HG03103 (cell line): Measurements from ENCODE around the gene SOX2.

Experiments used
- ATAC-seq: cut with Tn5 transposase; IDR thresholded peaks from one replicate; pipeline ENCODE4 v1.9.1; 2021; ENCODE audit warnings: low read depth; ENCODE audit not compliant: unreplicated experiment

SOX2 gene

DNA sequence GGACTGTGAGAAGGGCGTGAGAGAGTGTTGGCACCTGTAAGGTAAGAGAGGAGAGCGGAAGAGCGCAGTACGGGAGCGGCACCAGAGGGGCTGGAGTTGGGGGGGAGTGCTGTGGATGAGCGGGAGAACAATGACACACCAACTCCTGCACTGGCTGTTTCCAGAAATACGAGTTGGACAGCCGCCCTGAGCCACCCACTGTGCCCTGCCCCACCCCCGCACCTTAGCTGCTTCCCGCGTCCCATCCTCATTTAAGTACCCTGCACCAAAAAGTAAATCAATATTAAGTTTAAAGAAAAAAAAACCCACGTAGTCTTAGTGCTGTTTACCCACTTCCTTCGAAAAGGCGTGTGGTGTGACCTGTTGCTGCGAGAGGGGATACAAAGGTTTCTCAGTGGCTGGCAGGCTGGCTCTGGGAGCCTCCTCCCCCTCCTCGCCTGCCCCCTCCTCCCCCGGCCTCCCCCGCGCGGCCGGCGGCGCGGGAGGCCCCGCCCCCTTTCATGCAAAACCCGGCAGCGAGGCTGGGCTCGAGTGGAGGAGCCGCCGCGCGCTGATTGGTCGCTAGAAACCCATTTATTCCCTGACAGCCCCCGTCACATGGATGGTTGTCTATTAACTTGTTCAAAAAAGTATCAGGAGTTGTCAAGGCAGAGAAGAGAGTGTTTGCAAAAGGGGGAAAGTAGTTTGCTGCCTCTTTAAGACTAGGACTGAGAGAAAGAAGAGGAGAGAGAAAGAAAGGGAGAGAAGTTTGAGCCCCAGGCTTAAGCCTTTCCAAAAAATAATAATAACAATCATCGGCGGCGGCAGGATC, at the start of gene SOX2:
Gene SOX2, plus strand, starts transcription at position 601 of the 811 bp plus-strand sequence. CDS start 436 bp downstream, outside the sequence.
- ATAC-seq, result no peak

DNA sequence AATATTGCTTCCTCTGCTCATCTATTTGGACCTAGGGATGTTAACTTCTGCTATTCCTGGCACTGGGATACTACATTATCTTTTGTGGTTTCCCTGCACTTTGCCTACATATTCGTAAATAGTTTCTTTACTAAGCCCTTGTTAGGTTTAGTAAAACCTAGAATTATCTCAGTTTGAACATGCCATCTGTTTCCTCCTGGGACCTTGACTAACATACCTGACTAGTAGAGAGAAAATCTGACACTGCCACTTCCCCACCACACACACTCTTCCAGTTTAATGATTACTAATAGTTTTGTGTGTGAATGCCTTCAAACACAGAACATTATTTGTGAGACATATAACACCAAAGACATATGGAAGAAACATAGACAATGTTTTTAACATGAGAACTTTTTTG, 28.2 kb upstream of the SOX2 start:
- ATAC-seq, result no peak

DNA sequence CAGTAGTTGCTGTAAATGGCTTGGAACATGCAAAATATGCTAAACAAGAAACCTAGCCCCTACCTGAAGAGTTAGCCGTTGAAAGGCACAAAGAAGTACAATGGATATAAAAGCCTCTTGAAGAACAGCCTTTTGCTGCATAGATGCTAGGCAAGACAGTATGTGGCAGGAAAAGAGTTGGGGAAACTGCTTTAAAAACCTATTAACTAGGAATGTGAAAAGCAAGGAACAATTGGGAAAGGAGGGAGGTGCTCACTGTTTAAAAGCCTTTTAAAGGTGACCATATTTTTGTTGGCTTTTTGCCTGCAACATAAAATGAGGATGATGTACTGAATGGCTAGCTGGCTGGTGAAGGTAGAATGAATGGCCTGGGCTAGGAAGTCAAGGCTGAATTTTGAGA, 24.5 kb upstream of the SOX2 start:
- no peak for ATAC-seq

DNA sequence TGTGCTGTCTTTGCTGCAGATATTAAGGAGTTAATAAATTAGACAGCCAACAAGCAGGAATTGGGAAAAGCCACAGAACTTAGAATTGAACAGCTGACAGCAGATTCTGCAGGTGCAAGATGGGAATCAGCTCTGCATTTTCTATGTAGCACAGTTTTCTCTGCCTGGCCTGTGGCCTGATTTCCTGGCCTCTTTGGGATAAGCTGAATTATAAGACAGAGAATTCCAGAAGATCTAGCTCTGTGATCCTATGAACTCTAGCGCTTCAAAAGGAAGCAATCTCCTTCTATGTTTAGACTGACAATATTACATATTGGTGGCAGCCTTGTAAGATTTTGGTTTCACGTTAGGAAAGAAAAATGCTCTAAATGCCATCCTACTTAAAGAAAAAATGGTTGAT, 24.0 kb upstream of the SOX2 start:
- no peak for ATAC-seq

DNA sequence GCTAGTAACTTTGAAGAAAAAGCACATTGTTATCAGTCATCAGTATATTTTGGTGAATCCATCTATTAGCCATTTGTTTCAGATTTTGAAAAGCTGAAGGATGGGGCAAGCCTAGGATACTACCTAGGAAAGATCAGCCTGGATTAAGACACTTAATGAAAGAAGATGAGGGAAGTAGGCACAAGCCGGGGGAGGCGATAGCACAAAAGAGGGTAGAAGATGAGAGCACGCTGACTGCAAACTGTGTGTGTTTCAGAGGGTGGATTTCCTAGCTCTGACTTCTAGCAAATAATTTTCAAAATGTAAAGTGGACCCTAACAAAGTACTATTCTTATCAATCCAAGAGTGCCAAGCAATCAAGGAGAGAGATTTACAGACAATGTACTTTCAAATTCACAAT, 22.2 kb upstream of the SOX2 start:
- ATAC-seq, result no peak

DNA sequence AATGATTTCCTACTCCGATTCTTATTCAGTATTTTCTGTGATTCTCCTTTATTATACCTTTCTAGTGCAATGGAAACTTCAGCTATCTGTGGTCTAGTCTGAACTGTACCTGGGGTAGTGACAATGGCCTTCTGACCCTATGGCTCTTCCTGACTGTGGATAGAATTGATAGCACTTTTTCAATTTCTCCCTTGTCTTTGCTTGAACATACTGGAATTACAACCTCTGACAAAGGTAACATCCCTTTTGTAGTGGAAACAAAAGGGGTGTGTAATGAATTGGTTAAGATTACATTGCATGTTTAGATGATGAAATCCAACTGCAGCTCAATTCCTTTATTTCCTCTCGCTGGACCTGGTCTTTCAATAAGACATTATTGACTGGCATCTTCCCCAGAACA, 21.0 kb upstream of the SOX2 start:
- ATAC-seq, result no peak

DNA sequence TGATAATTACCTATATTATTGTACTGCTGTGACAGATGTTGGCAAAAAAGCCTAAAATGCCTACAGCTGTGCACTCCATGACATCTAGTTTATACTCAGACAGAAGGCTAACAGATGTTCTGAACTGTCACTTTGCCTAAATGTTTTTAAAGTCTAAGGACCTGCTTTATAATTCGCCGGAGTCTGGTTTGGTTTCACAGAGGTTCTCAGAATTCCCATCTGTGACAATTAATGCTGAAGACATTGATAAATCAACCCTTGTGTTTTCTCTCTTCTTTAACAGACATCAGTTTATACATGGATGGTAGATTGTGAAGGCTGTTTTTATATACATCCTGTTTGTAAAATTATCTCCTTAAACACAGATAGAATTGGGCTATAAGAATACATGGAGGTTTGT, 19.8 kb upstream of the SOX2 start:
- no peak for ATAC-seq

DNA sequence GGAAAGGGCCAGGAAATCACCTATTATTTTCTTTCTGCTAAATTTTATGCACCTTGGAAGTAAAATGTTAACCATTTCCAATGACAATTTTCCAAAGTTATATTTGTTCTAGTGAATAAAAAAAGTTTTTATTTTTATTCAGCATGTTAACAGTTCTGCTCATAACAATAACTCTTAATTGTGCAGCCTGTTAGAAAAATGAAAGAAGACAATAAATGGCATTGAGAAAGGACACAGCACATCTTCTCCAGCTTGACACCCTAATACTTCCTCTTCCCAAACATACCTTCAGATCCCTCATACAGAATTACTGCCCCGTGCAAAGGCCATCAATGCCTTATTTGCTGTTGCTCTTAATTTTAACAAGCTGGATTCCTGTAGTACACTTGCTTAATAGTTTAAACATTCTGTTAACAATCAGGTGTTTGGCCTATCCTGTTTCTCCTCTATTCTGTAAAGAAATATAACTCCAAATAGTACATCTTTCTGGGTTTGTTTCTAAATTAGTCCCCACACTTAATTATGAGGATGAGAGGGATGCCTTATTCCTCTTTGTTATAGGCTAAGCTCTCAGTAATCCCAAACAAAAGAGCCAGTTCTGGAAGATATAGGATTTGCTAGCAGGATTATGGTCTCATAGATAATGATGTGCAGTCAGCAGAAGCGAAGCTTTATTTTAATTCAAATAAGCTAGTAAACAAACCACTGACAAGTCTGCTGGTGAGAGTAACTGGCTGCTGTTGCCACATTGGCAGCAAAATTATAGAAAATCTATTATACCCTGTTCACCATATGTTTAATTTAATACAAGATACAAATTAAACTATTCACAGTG, 19.2 kb upstream of the SOX2 start:
- ATAC-seq, result no peak

DNA sequence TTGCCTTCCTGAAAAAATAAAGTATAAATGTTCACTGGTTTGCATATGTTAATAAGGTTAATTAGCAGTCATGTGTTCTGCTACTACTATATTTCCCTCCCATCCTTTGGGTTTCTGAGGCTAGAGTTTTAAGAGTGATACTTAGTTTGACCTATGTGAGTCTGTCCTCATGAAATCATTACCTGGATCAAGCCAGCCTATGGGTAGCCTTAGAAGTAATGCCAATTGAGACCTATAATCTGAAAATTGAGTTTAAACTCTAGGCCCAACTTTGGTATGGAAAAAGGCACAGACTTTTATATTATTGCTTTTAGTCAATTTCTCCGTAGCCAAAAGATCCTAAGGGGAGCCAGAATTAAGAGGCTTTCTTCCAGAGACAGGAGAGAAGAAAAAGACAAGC, 18.4 kb upstream of the SOX2 start:
- no peak for ATAC-seq

DNA sequence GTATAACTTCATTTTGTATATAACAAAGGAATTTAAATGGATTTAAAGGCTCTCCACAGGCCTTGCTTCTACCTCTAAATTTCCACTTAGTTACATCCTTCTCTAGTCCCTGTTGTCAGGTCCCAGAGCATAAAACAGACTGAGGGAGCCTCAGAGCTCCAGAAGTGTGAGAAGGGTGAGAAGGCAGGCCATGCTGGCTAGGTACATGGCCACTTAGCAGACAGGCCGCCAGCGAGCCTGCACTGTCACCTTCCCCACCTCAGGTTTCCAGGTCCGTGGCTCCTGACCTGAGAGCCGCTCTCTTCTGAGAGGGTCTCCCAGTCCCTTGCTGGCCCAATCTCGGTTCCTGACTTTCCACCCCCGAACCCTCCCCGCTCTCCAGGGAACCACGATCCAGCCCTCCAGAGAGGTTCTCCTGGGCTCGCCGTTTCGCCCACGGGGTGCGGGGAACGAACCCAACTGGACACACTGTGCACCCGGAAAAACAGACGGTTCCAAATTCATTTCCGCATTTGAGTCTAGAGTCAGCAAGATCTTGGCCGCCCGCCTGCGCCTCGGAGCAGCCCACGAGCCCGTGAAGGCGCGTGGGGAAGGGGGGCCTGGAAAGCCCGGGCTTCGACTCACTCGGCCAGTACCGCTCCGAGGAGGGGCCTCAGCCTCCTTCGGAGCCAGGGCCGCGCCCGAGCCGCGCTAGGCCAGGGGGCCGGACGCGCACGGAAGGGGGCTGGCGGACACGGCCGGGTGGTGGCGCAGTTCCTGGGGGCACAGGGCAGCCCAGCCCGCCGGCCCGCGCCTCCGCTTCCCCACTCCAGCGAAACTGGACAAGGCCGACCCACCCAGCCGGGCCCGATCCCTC, 16.7 kb upstream of the SOX2 start:
- no peak for ATAC-seq

DNA sequence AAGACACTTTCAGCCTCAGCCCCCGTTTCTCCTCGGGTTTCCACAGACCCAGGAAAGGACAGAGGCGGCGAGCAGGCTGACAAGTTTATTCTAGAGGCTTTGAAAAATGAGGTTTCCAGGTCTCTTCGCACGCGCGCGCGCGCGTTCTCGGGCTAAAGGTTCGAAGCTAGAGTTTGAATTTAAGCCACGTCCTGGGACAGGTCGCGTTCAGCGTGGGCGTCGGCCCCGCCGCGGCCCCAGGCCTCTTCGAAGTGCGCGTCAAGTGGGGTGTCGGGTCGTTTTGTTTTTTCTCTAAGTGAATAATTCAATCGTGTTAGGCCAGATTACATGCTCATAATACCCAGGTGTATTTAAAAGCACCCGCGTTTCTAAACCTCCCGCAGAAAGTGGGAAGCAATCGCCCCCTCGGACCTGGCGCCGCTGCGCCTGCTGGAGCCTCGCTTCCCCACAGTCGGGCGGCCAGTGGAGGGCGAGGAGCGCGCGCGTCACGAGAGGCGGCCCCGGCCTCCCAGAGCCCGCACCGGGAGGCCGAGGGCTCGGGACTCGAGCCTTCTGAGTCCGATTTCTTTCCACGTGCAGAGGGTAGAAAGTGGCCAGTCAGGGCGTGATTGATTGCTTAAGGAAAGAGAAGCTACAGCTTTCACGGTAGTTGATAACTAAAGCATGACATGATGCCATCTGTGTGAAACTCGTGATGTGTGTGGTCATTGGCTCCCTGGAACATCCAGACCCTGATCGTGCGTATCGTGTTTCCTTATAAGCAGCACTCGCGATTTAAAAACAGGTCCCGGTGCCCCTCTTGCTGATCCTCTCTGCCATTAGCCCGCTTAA, 15.8 kb upstream of the SOX2 start:
- ATAC-seq, result no peak

DNA sequence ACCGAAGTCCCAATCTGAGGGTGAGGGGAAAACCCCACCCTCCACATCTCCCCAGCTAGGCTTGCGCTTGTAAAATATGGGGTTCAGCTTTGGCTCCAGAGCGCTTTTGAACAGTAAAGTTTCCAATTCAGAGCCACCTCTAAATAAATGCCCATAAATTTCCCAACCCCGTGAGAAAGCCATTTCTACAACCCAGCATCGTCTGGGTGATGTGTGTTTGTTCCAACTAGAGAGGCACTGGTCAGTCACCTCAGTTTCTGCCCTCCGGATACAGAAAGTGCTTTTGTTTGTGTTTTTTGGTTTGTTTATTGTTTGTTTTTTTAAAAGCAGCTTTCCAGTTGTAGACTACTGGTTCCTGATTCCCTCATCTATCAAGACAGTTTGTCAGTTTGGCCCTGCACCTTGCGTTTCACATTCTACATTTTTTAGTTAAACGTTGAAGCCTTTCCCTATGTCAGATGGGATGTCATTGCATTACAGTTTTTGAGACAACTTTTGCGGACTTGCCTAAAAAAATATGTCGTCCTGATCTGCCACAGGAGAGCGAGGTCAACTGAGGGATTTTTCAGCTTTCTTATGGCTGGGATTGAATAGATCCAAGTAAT, 15.0 kb upstream of the SOX2 start:
- ATAC-seq, result no peak

DNA sequence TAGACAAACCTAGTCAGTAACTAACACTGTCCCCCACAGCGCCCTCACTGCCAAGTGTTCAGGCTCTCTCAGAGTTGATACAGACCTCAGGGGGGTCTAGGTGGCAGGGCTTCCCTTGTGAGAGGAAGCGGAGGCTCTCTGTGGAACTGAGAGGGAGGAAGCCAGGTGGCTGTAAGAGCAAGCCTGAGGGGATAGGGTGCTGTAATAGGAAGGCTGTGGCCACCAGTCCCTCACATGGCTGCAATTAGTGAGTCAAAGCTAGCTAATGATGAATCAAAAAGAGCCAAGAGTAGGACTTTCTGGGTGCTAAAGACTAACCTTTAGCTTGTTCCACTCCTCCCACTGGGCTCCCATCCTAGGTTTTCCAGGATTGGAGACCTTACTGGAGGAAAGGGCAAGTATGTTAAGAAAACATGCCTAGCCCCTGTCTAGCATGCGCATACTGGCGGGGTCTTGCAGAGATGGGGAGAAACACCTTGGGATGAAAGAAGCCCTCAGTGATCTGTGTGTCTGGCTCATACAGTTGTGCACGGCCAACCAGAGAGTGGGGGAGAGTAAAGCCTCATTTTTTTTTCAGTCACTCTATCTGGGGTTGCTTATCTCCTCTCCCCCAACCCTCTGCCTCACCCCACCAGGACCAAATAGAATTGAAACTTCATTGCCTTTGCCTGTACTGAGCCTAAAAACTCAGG, 13.3 kb upstream of the SOX2 start:
- ATAC-seq, result no peak

DNA sequence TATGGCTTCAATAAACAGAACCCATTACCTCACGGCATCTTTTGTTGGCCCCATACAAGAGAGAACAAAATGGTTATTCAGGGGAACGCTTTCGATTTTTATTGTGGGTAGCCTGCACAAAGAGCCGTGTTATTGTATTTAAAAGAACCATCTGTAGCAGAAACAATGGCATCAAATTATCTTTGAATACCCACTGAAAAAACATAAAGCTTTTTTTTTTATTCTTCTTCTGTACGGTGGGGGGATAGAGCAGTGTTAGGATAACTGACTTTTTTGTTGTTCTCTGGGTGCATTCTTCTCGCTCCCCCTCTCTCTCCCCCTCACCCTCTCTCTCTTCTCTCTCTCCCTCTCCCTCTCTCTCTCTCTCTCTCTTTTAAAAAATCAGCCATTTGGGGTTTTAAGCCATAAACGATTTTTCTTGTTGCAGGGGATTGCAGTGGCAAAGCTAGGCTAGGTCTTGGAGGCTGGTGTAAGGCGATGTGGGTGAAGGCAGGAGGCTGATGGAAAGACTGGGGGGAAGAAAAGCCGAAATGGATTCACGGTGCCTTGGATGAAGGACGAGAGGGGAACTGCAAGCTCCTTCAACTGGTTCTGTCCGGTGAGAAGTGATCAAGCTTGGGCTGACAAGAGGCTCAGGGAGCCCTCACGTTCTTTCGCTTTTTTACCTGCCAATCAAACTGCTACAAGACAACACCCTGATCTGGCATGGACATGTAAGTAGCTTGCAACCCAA, 12.4 kb upstream of the SOX2 start:
- no peak for ATAC-seq

DNA sequence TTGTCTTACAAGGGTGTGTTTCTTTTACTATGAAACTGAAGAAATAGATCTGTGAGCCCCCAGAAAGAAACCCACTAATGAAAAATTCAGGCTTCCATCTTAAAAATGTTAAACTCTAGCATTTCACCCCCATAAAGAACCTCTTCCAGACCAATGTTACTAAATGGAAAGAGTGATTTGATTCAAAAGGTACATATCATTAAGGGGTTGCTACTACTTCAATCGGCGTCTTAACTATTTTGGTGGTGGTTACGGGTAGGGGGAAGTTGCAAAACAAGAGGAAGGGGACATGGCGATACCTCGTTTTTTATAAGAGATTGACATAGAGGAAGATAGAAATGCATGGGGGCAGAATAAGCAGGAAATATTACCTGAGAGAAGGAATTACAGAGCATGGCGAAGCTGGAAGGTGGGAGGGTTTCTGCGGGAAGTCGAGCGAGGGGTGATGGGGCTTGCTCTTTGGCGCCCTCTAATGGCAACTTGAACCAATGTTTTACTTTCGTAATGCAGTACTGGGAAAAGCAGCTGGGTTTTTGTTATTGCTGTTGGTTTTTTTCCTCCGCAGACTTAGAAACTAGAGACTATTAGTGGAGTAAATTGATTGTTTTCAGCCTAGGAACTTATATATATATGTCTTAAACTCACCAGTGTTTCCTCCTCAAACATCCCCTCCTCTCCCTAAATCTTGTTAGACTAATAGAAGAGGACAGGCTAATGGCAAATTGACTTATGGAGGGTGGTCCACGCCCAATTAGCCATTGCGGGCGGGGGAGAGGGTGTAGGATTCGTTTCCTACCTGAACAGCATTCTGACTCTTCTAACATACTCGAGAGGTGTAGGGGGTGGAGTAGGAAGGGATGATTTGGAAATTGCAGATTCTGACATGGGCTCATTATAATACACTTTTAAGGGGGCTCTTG, 11.3 kb upstream of the SOX2 start:
- peak; percentile 55 for ATAC-seq

DNA sequence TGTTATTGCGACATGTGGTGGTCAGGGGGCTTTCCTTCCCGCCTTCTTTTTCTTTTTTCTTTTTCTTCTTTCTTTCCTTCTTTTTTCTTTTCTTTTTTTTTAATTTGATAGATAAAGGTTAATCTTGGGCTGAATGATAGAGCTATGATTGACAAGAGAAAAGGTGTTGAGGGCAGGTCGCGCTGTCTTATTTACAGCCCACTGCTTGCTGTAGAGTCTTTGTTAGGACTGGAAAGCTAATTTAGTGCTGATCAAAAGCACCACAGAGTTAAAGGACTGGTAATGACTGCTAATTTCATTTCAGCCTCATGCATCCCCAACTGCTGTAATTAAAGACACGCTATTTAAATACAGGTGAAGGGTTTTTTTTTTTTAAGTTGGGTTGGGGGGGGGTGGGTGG, 10.6 kb upstream of the SOX2 start:
- ATAC-seq, result no peak

DNA sequence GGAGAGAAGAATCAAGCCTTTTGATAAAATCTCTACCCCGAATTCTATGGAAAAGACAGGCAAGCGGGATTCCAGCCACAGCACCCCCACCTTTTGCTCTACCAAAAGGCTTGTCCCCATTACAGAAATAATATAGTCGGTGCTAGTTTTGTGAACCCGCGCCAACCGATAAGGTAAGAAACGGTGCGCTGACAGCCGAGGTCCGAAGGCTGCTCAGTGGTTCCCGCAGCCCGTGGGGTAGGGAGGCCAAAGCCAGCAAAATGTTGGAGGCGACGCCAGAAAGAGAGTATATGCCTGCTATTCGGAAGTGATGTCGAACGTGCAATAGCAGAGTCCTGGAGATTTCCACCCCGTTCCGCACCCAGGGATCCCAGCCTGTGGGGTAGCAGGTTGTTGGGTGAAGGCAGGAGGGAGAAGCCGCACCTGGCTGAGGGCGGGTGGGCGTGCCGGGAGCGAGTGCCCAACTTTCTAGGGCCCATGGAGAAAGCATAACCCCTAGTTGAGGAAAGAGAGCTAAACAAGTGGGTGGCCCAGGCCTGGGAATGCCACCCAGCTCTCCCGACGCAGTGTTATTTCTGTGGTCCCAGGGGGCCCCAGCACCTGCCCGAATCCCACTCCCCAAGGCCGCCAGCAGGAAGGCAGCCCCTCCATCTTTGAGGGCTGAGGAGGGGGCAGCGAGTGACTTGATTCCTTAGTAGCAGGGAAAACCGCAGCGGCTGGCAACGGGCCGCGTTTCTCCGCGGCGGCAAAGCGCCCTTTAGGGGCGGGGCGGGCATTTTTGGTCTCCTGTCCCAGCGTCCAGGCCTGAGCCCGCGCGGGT, 7.9 kb upstream of the SOX2 start:
- no peak for ATAC-seq
